Skin of body (tissue), 2 donors: ENCODE data around the gene TLE3. TPM values are rescaled to one million over a fixed set of nuclear protein-coding genes. Genes with fewer than 3 reads are reported as not detected.
A peak's percentile ranks its signal among the peaks of the same experiment; 100 is the strongest.

ENCODE experiments used
- DNase-seq: peaks from one replicate; lab custom pipeline; 2025; lab: John Stamatoyannopoulos, UW
- total RNA-seq: library from RNA; depleted of rRNA; stranded (reverse); fragments of >200 nt; gene quantifications from one replicate; pipeline ENCODE4 v1.2.3, GENCODE V29; 2014

The TLE3 gene
- total RNA-seq, 1 donor from 2014 or later, result 62.5 TPM

GRCh38 chr15:70031261-70031660 lies 66.5 kb downstream of the TLE3 start:
- no peak for DNase-seq

- DNase-seq, result no peak
Observed at GRCh38 chr15:70030851-70031250, 66.9 kb downstream of the TLE3 start.

- DNase-seq, result no peak
Observed at GRCh38 chr15:70029297-70029701, 68.4 kb downstream of the TLE3 start.

- DNase-seq, result no peak
Observed at GRCh38 chr15:70027518-70027917, 70.2 kb downstream of the TLE3 start.

GRCh38 chr15:70026991-70027390 lies 70.7 kb downstream of the TLE3 start:
- DNase-seq, result no peak

- no peak for DNase-seq
Observed at GRCh38 chr15:70025413-70026296, 72.1 kb downstream of the TLE3 start.

GRCh38 chr15:70024521-70024920 lies 73.2 kb downstream of the TLE3 start:
- peak; percentile 7 for DNase-seq

GRCh38 chr15:70023769-70024491 lies 73.8 kb downstream of the TLE3 start:
- DNase-seq, result peak; percentile 71

- peak; percentile 6 for DNase-seq
Observed at GRCh38 chr15:70023064-70023768, 74.5 kb downstream of the TLE3 start.

GRCh38 chr15:70020229-70020628 lies 77.5 kb downstream of the TLE3 start:
- no peak for DNase-seq

GRCh38 chr15:70018646-70019600 lies 78.8 kb downstream of the TLE3 start:
- no peak for DNase-seq

- no peak for DNase-seq
Observed at GRCh38 chr15:70017801-70018200, 79.9 kb downstream of the TLE3 start.

GRCh38 chr15:70017025-70017424 lies 80.7 kb downstream of the TLE3 start:
- DNase-seq, result no peak

- no peak for DNase-seq
Observed at GRCh38 chr15:70016511-70016994, 81.2 kb downstream of the TLE3 start.

- DNase-seq, result no peak
Observed at GRCh38 chr15:70014860-70015490, 82.7 kb downstream of the TLE3 start.

GRCh38 chr15:70014331-70014730 lies 83.4 kb downstream of the TLE3 start:
- DNase-seq, result no peak

- no peak for DNase-seq
Observed at GRCh38 chr15:70013656-70014313, 83.9 kb downstream of the TLE3 start.

GRCh38 chr15:70012895-70013294 lies 84.8 kb downstream of the TLE3 start:
- no peak for DNase-seq

GRCh38 chr15:70008697-70009290 lies 88.9 kb downstream of the TLE3 start:
- DNase-seq, result no peak
